Transverse colon (tissue), 4 donors: Measurements from ENCODE around the gene SPANXB1. TPM values are rescaled to one million over a fixed set of nuclear protein-coding genes. Genes with fewer than 3 reads are reported as not detected.
"Not testable (repeated sequence)": the region's sequence is repeated elsewhere in the genome, so short reads cannot be mapped to it uniquely, and the experiment has no call there.

Experiments
- DNase-seq: peaks from one replicate; pipeline ENCODE4 v3.0.0-alpha.2; 2019
- H3K27ac ChIP-seq, 4 donors: fragments of 200-600 bp; sonication (generic); 2 replicates each; pipeline ENCODE4 v1.5.1; 2016 to 2018; ENCODE audit warnings: inconsistent platforms in 4 of 4
- H3K27me3 ChIP-seq: fragments of 200-600 bp; sonication (generic); 2 replicates; pipeline ENCODE4 v1.5.1; 2017; ENCODE audit warnings: inconsistent platforms
- H3K36me3 ChIP-seq, 4 donors: fragments of 200-600 bp; sonication (generic); 2 replicates each; pipeline ENCODE4 v1.5.1; 2017 to 2019; ENCODE audit warnings: inconsistent platforms in 4 of 4
- H3K4me1 ChIP-seq, 4 donors: fragments of 200-600 bp; sonication (generic); 2 replicates each; pipeline ENCODE4 v1.5.1; 2017 to 2020; ENCODE audit warnings: inconsistent platforms in 4 of 4
- H3K4me3 ChIP-seq, 4 donors: fragments of 200-600 bp; sonication (generic); 1 replicate in 1 of 4; 2 replicates in 3 of 4; pipeline versions ENCODE4 v1.5.1 to v1.6.1; 2017 to 2019; ENCODE audit warnings: inconsistent platforms in 4 of 4
- H3K9me3 ChIP-seq, 2 donors: fragments of 200-600 bp; sonication (generic); 2 replicates each; pipeline ENCODE4 v1.5.1; 2017 to 2019; ENCODE audit warnings: inconsistent platforms in 2 of 2
- CTCF ChIP-seq, 5 experiments: fragments of 200-600 bp in 3 of 5; fragments of 450-650 bp in 2 of 5; sonication (generic) in 3 of 5; IDR thresholded peaks; 1 replicate in 2 of 5; 2 replicates in 3 of 5; pipeline ENCODE4 v1.5.1; 2016 to 2017; ENCODE audit warnings: antibody characterized with exemption in 5 of 5, inconsistent platforms in 3 of 5, mild to moderate bottlenecking in 2 of 5, moderate library complexity in 1 of 5
- POLR2A ChIP-seq: fragments of 450-650 bp; IDR thresholded peaks from one replicate; pipeline ENCODE4 v1.6.1; 2016; ENCODE audit warnings: antibody characterized with exemption, mild to moderate bottlenecking, moderate library complexity
- POLR2AphosphoS5 ChIP-seq, 3 donors: sonication (generic); formaldehyde crosslinking; IDR thresholded peaks; one replicate each; pipeline ENCODE4 v1.6.1; 2016; ENCODE audit warnings: antibody characterized with exemption in 3 of 3
- WGBS, 2 donors: methylation state at CpG; one replicate each; pipeline ENCODE4 v1.1.5; 2018; ENCODE audit warnings: low coverage in 1 of 2; 5-methylcytosine and 5-hydroxymethylcytosine counted together
- in situ Hi-C, 4 donors: fragments of 200-750 bp; cut with MboI; loops; one replicate each; pipeline versions ENCODE4 v1.15.0 to v1.15.1; 2017; ENCODE audit warnings: low sequenced_read_pairs in 3 of 4, low pct_ligation_motif_present in 1 of 4, low pct_unique_long_range_greater_than_20kb in 1 of 4
- intact Hi-C: fragments of 100-400 bp; cut with DNase I; formaldehyde crosslinking; loops from one replicate; pipeline ENCODE4 v1.15.1; 2023; ENCODE audit warnings: low total_unique reads
- total RNA-seq, 4 donors: library from RNA; depleted of rRNA; stranded (reverse); fragments of >200 nt; gene quantifications; one replicate each; pipeline ENCODE4 v1.1.0, GENCODE V29; 2016

Gene SPANXB1
- total RNA-seq, 4 donors from 2014 or later: not detected

DNA sequence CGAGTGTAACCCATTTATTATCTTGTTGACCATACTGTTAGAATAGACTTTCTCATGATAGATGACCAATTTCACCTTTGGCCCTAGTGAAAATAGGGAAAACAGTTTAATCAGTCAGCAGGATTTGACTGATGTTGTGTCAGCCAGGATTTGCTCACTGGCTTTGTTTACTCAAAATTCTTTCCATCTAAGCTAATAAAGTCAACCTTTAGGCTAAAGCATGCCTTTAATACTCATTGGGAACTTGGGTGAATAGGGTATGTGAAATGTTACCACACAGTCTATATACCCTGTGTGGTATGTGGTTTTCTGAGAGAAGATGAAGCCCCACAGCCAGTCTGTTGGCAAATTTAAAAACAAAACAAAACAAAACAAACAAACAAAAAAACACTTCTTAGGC is 18.7 kb upstream of the SPANXB1 start:
- intact Hi-C loops (no loop called here), in situ Hi-C loops (no loop called here)
- no peaks in the 10 kb centered on the region for H3K9me3 ChIP-seq
- no peak for DNase-seq
- H3K27ac ChIP-seq: no peak overlapping the region
- no peak overlapping the region for H3K4me3 ChIP-seq
- no peaks in the 10 kb centered on the region for H3K4me1 ChIP-seq
- 62% methylated on average over 1 of the region's 1 CpG; no CpG with 5 or more reads in 1 of the 2 donors for WGBS, 2 donors
- no peaks in the 10 kb centered on the region for H3K27me3 ChIP-seq
- no peaks in the 10 kb centered on the region for H3K36me3 ChIP-seq
- TF ChIP-seq POLR2AphosphoS5 (IDR thresholded peaks at IDR 0.05) (no peak), POLR2A (no peak), CTCF (IDR thresholded peaks at IDR 0.05) (no peak)

- in situ Hi-C loops, intact Hi-C loops: not testable (repeated sequence)
- WGBS, 2 donors: 57% methylated on average over 5 of the region's 6 CpGs; no CpG with 5 or more reads in 1 of the 2 donors
Observed at GRCh38 chrX:141005243-141005642, 2.8 kb downstream of the SPANXB1 start.

GRCh38 chrX:141044246-141044645 is 41.9 kb downstream of the SPANXB1 start:
- H3K27ac ChIP-seq, DNase-seq, H3K9me3 ChIP-seq, H3K4me3 ChIP-seq, intact Hi-C loops, in situ Hi-C loops, H3K27me3 ChIP-seq, H3K4me1 ChIP-seq, H3K36me3 ChIP-seq: not testable (repeated sequence)
- WGBS, 2 donors: 90% methylated on average over 8 of the region's 14 CpGs; no CpG with 5 or more reads in 1 of the 2 donors

More at GRCh38 chrX:141005243-141005642, 2.8 kb downstream of the SPANXB1 start:
- DNase-seq, H3K9me3 ChIP-seq, H3K27ac ChIP-seq, H3K27me3 ChIP-seq, H3K36me3 ChIP-seq, H3K4me1 ChIP-seq, H3K4me3 ChIP-seq: not testable (repeated sequence)

DNA sequence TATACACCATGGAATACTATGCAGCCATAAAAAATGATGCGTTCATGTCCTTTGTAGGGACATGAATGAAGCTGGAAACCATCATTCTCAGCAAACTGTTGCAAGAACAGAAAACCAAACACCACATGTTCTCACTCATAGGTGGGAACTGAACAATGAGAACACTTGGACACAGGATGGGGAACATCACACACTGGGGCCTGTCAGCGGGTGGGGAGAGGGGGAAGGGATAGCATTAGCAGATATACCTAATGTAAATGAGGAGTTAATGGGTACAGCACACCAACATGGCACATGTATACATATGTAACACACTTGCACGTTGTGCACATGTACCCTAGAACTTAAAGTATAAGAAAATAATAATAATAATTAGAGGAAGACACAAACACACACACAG is 47.5 kb downstream of the SPANXB1 start:
- intact Hi-C loops, H3K27ac ChIP-seq, H3K27me3 ChIP-seq, H3K9me3 ChIP-seq, H3K36me3 ChIP-seq, H3K4me1 ChIP-seq, H3K4me3 ChIP-seq, DNase-seq, in situ Hi-C loops: not testable (repeated sequence)
- 82% methylated on average over 3 of the region's 3 CpGs; no CpG with 5 or more reads in 1 of the 2 donors for WGBS, 2 donors

DNA sequence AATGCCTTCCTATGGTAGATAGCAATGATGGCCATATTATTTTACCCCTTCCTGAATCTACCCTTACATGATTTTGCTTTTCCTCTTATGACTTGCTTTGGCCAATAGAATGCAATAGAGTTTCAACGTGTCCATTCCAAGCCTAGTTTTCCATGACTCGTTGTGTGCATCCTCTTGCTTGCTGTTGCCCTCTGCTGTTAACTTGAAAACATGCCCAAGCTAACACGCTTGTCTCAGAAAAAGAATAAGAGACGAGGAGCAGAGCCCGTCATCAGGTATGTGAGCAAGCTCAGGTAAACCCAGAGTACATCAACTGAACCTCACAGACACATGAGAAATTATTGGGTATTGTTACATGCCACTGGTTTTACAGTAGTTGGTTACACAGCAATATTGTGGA is 49.7 kb downstream of the SPANXB1 start:
- DNase-seq, H3K36me3 ChIP-seq, intact Hi-C loops, H3K27me3 ChIP-seq, H3K4me3 ChIP-seq, H3K27ac ChIP-seq, H3K9me3 ChIP-seq, in situ Hi-C loops, H3K4me1 ChIP-seq: not testable (repeated sequence)
- 64% methylated on average over 5 of the region's 5 CpGs; no CpG with 5 or more reads in 1 of the 2 donors for WGBS, 2 donors

Other genes with a start within 250 kb of the SPANXB1 start
- 10 to 100 TPM in 1 of 4 donors, 1 to 10 TPM in 2, not detected in 1; 1.4 to 37.0 (median 1.6) TPM for gene LDOC1, start 174.5 kb downstream of the SPANXB1 start, total RNA-seq
- gene SPANXC, start 239.9 kb downstream of the SPANXB1 start, total RNA-seq: not detected